ENCODE measurements around the gene TMEM217.

GRCh38 chr6:37272834-37273566, 15.1 kb upstream of the TMEM217 start:
- TF ChIP-seq TAF1 (IDR thresholded peaks at IDR 0.05; ENCODE audit: low read depth, low read length), result no peak
- no peak for TF ChIP-seq POU2F2 (IDR thresholded peaks at IDR 0.05; ENCODE audit: low read depth, low read length)
- TF ChIP-seq SPI1 (IDR thresholded peaks at IDR 0.05; ENCODE audit: low read depth, low read length), result no peak
- no peak for TF ChIP-seq POLR2A (IDR thresholded peaks at IDR 0.05; ENCODE audit: low read depth, low read length)

All from GM12891 (cell line).